ENCODE data around the gene ARL8A.
"Not testable (repeated sequence)": the region's sequence is repeated elsewhere in the genome, so short reads cannot be mapped to it uniquely, and the experiment has no call there.

ARL8A gene

GRCh38 chr1:202145744-202146140, 1.2 kb upstream of the ARL8A start:
- H3K27me3 ChIP-seq (ENCODE audit: low read depth); in situ Hi-C loops (cut with MboI; ENCODE audit: low sequenced_read_pairs); H3K36me3 ChIP-seq (replicated peaks); H3K4me3 ChIP-seq; H3K9me3 ChIP-seq; DNase-seq (ENCODE audit: low spot score in 2 of 2): not testable (repeated sequence)
- peaks cover 12% of the 10 kb centered on the region for H3K4me1 ChIP-seq

- no peaks in the 10 kb centered on the region for H3K9me3 ChIP-seq
- no peaks in the 10 kb centered on the region for H3K27me3 ChIP-seq (ENCODE audit: low read depth)
- H3K4me1 ChIP-seq: peaks cover 12% of the 10 kb centered on the region
- peaks cover 6% of the 10 kb centered on the region; the same call in 1 of the 2 replicates for H3K36me3 ChIP-seq (replicated peaks)
- in situ Hi-C loops (cut with MboI; ENCODE audit: low sequenced_read_pairs): no loop called here
- DNase-seq (ENCODE audit: low spot score in 2 of 2): no peak
- peak overlapping the region; percentile 76 for H3K4me3 ChIP-seq
Measured at GRCh38 chr1:202145068-202145743, 669 bp upstream of the ARL8A start.

GRCh38 chr1:202143768-202144401, 652 bp downstream of the ARL8A start:
- peaks cover 6% of the 10 kb centered on the region for H3K36me3 ChIP-seq (replicated peaks)
- DNase-seq (ENCODE audit: low spot score in 2 of 2): peak; percentile 38 to 72
- in situ Hi-C loops (cut with MboI; ENCODE audit: low sequenced_read_pairs): no loop called here
- H3K4me3 ChIP-seq: peak overlapping the region; percentile 76
- H3K27me3 ChIP-seq (ENCODE audit: low read depth): no peaks in the 10 kb centered on the region
- H3K4me1 ChIP-seq: peaks cover 12% of the 10 kb centered on the region
- no peaks in the 10 kb centered on the region for H3K9me3 ChIP-seq

- H3K36me3 ChIP-seq (replicated peaks): peaks cover 12% of the 10 kb centered on the region
- DNase-seq (ENCODE audit: low spot score in 2 of 2): no peak
Measured at GRCh38 chr1:202143011-202143767, 1.3 kb downstream of the ARL8A start.

GRCh38 chr1:202141468-202141867, 3.1 kb downstream of the ARL8A start:
- H3K4me1 ChIP-seq: peaks cover 12% of the 10 kb centered on the region
- H3K36me3 ChIP-seq (replicated peaks): peaks cover 12% of the 10 kb centered on the region
- in situ Hi-C loops (cut with MboI; ENCODE audit: low sequenced_read_pairs); H3K9me3 ChIP-seq; DNase-seq (ENCODE audit: low spot score in 2 of 2); H3K4me3 ChIP-seq; H3K27me3 ChIP-seq (ENCODE audit: low read depth): not testable (repeated sequence)

More at GRCh38 chr1:202143011-202143767, 1.3 kb downstream of the ARL8A start:
- H3K4me3 ChIP-seq: peak overlapping the region; percentile 76
- H3K4me1 ChIP-seq: peaks cover 12% of the 10 kb centered on the region
- H3K27me3 ChIP-seq (ENCODE audit: low read depth): no peaks in the 10 kb centered on the region
- in situ Hi-C loops (cut with MboI; ENCODE audit: low sequenced_read_pairs): no loop called here
- H3K9me3 ChIP-seq: no peaks in the 10 kb centered on the region

- peaks cover 12% of the 10 kb centered on the region for H3K4me1 ChIP-seq
- in situ Hi-C loops (cut with MboI; ENCODE audit: low sequenced_read_pairs): no loop called here
- H3K4me3 ChIP-seq: no peak overlapping the region
- H3K36me3 ChIP-seq (replicated peaks): peaks cover 13% of the 10 kb centered on the region
- H3K27me3 ChIP-seq (ENCODE audit: low read depth): no peaks in the 10 kb centered on the region
- no peaks in the 10 kb centered on the region for H3K9me3 ChIP-seq
- DNase-seq (ENCODE audit: low spot score in 2 of 2): no peak
Measured at GRCh38 chr1:202140833-202141232, 3.7 kb downstream of the ARL8A start.

- DNase-seq (ENCODE audit: low spot score in 2 of 2): peak; percentile 60 to 64
- no peak overlapping the region for H3K4me3 ChIP-seq
- no peaks in the 10 kb centered on the region for H3K27me3 ChIP-seq (ENCODE audit: low read depth)
- no peaks in the 10 kb centered on the region for H3K4me1 ChIP-seq
- no peaks in the 10 kb centered on the region for H3K9me3 ChIP-seq
- in situ Hi-C loops (cut with MboI; ENCODE audit: low sequenced_read_pairs): no loop called here
- H3K36me3 ChIP-seq (replicated peaks): peaks cover 21% of the 10 kb centered on the region
Measured at GRCh38 chr1:202135221-202135721, 9.3 kb downstream of the ARL8A start.

- Histone ChIP-seq H3K27me3 (ENCODE audit: low read depth) (no peaks in the 10 kb centered on the region), H3K4me3 (no peak overlapping the region), H3K4me1 (no peaks in the 10 kb centered on the region), H3K9me3 (no peaks in the 10 kb centered on the region), H3K36me3 (replicated peaks) (peaks cover 21% of the 10 kb centered on the region)
- no peak for DNase-seq (ENCODE audit: low spot score in 2 of 2)
- in situ Hi-C loops (cut with MboI; ENCODE audit: low sequenced_read_pairs): no loop called here
Measured at GRCh38 chr1:202134645-202135172, 9.8 kb downstream of the ARL8A start.

GRCh38 chr1:202133989-202134388, 10.5 kb downstream of the ARL8A start:
- Histone ChIP-seq H3K4me3 (no peak overlapping the region), H3K4me1 (no peaks in the 10 kb centered on the region), H3K36me3 (replicated peaks) (peaks cover 21% of the 10 kb centered on the region), H3K27me3 (ENCODE audit: low read depth) (no peaks in the 10 kb centered on the region), H3K9me3 (no peaks in the 10 kb centered on the region)
- no peak for DNase-seq (ENCODE audit: low spot score in 2 of 2)
- in situ Hi-C loops (cut with MboI; ENCODE audit: low sequenced_read_pairs): no loop called here

- in situ Hi-C loops (cut with MboI; ENCODE audit: low sequenced_read_pairs): no loop called here
- no peaks in the 10 kb centered on the region for H3K9me3 ChIP-seq
- DNase-seq (ENCODE audit: low spot score in 2 of 2): no peak
- no peak overlapping the region for H3K4me3 ChIP-seq
- H3K4me1 ChIP-seq: no peaks in the 10 kb centered on the region
- no peaks in the 10 kb centered on the region for H3K27me3 ChIP-seq (ENCODE audit: low read depth)
- peaks cover 17% of the 10 kb centered on the region for H3K36me3 ChIP-seq (replicated peaks)
Measured at GRCh38 chr1:202133496-202133895, 11.0 kb downstream of the ARL8A start.

- DNase-seq (ENCODE audit: low spot score in 2 of 2): no peak
- Histone ChIP-seq H3K36me3 (replicated peaks) (peaks cover 15% of the 10 kb centered on the region), H3K4me3 (no peak overlapping the region), H3K4me1 (no peaks in the 10 kb centered on the region), H3K27me3 (ENCODE audit: low read depth) (no peaks in the 10 kb centered on the region), H3K9me3 (no peaks in the 10 kb centered on the region)
- in situ Hi-C loops (cut with MboI; ENCODE audit: low sequenced_read_pairs): no loop called here
Measured at GRCh38 chr1:202133001-202133400, 11.5 kb downstream of the ARL8A start.

GRCh38 chr1:202131956-202132821, 12.3 kb downstream of the ARL8A start:
- Histone ChIP-seq H3K36me3 (replicated peaks) (peaks cover 15% of the 10 kb centered on the region), H3K4me1 (no peaks in the 10 kb centered on the region), H3K27me3 (ENCODE audit: low read depth) (no peaks in the 10 kb centered on the region), H3K4me3 (no peak overlapping the region), H3K9me3 (no peaks in the 10 kb centered on the region)
- no peak for DNase-seq (ENCODE audit: low spot score in 2 of 2)
- in situ Hi-C loops (cut with MboI; ENCODE audit: low sequenced_read_pairs): no loop called here

Data from HAP-1 (cell line).